GM12801 (cell line): ENCODE results near the gene HPS3.

Experiments used
- CTCF ChIP-seq: IDR thresholded peaks from one replicate; pipeline ENCODE4 v1.5.1; 2011; ENCODE audit warnings: control low read depth; ENCODE audit not compliant: insufficient read length; ENCODE audit errors: extremely low read depth

The HPS3 gene

GRCh38 chr3:149089395-149089794 lies 40.0 kb upstream of the HPS3 start:
- no peak for TF ChIP-seq CTCF

GRCh38 chr3:149090461-149090860 lies 39.0 kb upstream of the HPS3 start:
- TF ChIP-seq CTCF = no peak

- no peak for TF ChIP-seq CTCF
Measured at GRCh38 chr3:149090907-149091306, 38.5 kb upstream of the HPS3 start.

- no peak for TF ChIP-seq CTCF
Measured at GRCh38 chr3:149091983-149092382, 37.5 kb upstream of the HPS3 start.

GRCh38 chr3:149095487-149095886 lies 34.0 kb upstream of the HPS3 start:
- TF ChIP-seq CTCF = no peak

DNA sequence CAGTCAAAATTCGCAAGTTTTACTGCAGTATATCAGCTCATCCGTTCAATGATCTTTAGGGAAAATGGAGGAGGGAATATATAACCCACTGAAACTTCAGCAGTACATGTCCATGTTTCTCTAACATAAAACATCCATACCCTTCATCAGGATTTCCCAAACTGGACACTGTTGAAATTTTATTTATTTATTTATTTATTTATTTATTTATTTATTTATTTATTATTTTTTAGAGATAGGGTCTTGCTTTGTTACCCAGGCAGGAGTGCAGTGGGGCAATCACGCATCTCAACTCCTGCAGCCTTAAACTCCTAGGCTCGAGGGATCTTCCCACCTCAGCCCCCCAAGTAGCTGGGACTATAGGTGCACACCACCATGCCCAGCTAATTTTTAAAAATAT lies 28.3 kb upstream of the HPS3 start:
- TF ChIP-seq CTCF = no peak

DNA sequence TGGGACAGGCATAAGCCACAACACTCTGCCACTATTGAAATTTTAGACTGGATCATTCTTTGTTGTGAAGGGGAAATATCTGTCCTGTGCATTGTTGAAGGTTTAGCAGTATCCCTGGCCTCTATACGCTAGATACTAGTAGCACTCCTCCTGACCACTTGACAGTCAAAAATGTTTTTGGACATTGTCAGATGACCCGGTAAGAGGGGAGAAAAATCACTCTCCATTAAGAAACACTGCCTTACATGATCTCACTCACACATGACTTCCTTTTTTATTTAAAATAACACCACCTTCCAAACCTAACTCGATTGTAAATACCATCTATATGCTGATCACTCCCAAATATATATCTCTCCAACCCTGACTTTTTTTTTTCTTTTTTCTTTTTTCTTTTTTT lies 27.8 kb upstream of the HPS3 start:
- no peak for TF ChIP-seq CTCF

GRCh38 chr3:149104484-149104883 lies 25.0 kb upstream of the HPS3 start:
- TF ChIP-seq CTCF = no peak
